A549 (cell line): ENCODE results near the gene KLHL34.

ENCODE experiments used
- BHLHE40 ChIP-seq: IDR thresholded peaks from 2 replicates; pipeline ENCODE4 v1.6.1; 2012; ENCODE audit warnings: low read depth, low read length, inconsistent platforms
- E2F6 ChIP-seq: IDR thresholded peaks from 2 replicates; pipeline ENCODE4 v1.6.1; 2012; ENCODE audit warnings: low read depth, borderline replicate concordance
- ESRRA ChIP-seq: fragments of 150-350 bp; IDR thresholded peaks from 2 replicates; pipeline ENCODE4 v1.6.1; 2014; ENCODE audit warnings: mild to moderate bottlenecking, low read length, borderline replicate concordance
- KDM1A ChIP-seq: fragments of 200-600 bp; sonication (generic); IDR thresholded peaks from 2 replicates; pipeline ENCODE4 v1.6.1; 2016; ENCODE audit warnings: low read depth, mild to moderate bottlenecking
- MAZ ChIP-seq: fragments of 150-350 bp; IDR thresholded peaks from 2 replicates; pipeline ENCODE4 v1.6.1; 2014; ENCODE audit warnings: antibody characterized with exemption, low read depth, low read length, borderline replicate concordance
- NR3C1 ChIP-seq: fragments of >200 bp; sonication (Bioruptor Twin); formaldehyde crosslinking; IDR thresholded peaks from 3 replicates; pipeline ENCODE4 v1.6.1; 2017
- PBX3 ChIP-seq: IDR thresholded peaks from 2 replicates; pipeline ENCODE4 v1.6.1; 2012
- POLR2A ChIP-seq: IDR thresholded peaks from 2 replicates; pipeline ENCODE4 v1.6.1; 2012; ENCODE audit warnings: mild to moderate bottlenecking, low read length
- RAD21 ChIP-seq, 2 experiments: fragments of >200 bp in 1 of 2; sonication (Bioruptor Twin) in 1 of 2; formaldehyde crosslinking in 1 of 2; IDR thresholded peaks in 1 of 2; conservative IDR thresholded peaks in 1 of 2; 2 replicates in 1 of 2; 3 replicates in 1 of 2; pipeline ENCODE4 v1.6.1; 2012 to 2018; ENCODE audit warnings: inconsistent platforms in 1 of 2
- RCOR1 ChIP-seq: fragments of 150-350 bp; IDR thresholded peaks from 2 replicates; pipeline ENCODE4 v1.6.1; 2014; ENCODE audit warnings: antibody characterized with exemption, low read length, low read depth
- TF ChIP-seq, protein P1 (sequence below): fragments of 200-600 bp; sonication (generic); IDR thresholded peaks from 2 replicates; pipeline ENCODE4 v1.6.1; 2016; ENCODE audit warnings: antibody characterized with exemption, mild to moderate bottlenecking, moderate library complexity
- TF ChIP-seq, protein P2 (sequence below): fragments of >200 bp; sonication (Bioruptor Twin); formaldehyde crosslinking; IDR thresholded peaks from 3 replicates; pipeline ENCODE4 v1.5.1; 2016
- TF ChIP-seq, protein P3 (sequence below): IDR thresholded peaks from 2 replicates; pipeline ENCODE4 v1.6.1; 2012

- TF ChIP-seq POLR2A (no peak), RAD21 (conservative IDR thresholded peaks at IDR 0.05 in 1 of 2, IDR thresholded peaks at IDR 0.05 in 1 of 2) (no peak), PBX3 (no peak), RCOR1 (no peak), ESRRA (no peak), BHLHE40 (no peak), E2F6 (no peak), NR3C1 (no peak), KDM1A (no peak), MAZ (no peak)
- TF ChIP-seq, protein P1, sequence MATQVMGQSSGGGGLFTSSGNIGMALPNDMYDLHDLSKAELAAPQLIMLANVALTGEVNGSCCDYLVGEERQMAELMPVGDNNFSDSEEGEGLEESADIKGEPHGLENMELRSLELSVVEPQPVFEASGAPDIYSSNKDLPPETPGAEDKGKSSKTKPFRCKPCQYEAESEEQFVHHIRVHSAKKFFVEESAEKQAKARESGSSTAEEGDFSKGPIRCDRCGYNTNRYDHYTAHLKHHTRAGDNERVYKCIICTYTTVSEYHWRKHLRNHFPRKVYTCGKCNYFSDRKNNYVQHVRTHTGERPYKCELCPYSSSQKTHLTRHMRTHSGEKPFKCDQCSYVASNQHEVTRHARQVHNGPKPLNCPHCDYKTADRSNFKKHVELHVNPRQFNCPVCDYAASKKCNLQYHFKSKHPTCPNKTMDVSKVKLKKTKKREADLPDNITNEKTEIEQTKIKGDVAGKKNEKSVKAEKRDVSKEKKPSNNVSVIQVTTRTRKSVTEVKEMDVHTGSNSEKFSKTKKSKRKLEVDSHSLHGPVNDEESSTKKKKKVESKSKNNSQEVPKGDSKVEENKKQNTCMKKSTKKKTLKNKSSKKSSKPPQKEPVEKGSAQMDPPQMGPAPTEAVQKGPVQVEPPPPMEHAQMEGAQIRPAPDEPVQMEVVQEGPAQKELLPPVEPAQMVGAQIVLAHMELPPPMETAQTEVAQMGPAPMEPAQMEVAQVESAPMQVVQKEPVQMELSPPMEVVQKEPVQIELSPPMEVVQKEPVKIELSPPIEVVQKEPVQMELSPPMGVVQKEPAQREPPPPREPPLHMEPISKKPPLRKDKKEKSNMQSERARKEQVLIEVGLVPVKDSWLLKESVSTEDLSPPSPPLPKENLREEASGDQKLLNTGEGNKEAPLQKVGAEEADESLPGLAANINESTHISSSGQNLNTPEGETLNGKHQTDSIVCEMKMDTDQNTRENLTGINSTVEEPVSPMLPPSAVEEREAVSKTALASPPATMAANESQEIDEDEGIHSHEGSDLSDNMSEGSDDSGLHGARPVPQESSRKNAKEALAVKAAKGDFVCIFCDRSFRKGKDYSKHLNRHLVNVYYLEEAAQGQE, result no peak
- TF ChIP-seq, protein P2, sequence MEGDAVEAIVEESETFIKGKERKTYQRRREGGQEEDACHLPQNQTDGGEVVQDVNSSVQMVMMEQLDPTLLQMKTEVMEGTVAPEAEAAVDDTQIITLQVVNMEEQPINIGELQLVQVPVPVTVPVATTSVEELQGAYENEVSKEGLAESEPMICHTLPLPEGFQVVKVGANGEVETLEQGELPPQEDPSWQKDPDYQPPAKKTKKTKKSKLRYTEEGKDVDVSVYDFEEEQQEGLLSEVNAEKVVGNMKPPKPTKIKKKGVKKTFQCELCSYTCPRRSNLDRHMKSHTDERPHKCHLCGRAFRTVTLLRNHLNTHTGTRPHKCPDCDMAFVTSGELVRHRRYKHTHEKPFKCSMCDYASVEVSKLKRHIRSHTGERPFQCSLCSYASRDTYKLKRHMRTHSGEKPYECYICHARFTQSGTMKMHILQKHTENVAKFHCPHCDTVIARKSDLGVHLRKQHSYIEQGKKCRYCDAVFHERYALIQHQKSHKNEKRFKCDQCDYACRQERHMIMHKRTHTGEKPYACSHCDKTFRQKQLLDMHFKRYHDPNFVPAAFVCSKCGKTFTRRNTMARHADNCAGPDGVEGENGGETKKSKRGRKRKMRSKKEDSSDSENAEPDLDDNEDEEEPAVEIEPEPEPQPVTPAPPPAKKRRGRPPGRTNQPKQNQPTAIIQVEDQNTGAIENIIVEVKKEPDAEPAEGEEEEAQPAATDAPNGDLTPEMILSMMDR, result no peak
- TF ChIP-seq, protein P3, sequence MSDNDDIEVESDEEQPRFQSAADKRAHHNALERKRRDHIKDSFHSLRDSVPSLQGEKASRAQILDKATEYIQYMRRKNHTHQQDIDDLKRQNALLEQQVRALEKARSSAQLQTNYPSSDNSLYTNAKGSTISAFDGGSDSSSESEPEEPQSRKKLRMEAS, result no peak
These were observed at the start of gene KLHL34 for GRCh38 chrX:21658152-21658737.
